ENCODE results near the gene PRRX1.

- TF ChIP-seq FOXK2 (IDR thresholded peaks at IDR 0.05) (no peak), SUZ12 (IDR thresholded peaks at IDR 0.05) (no peak), ELF4 (IDR thresholded peaks at IDR 0.05) (no peak), HDGF (IDR thresholded peaks at IDR 0.05; ENCODE audit: borderline replicate concordance) (no peak), SP1 (IDR thresholded peaks at IDR 0.05) (no peak), FOXA1 (IDR thresholded peaks at IDR 0.05) (no peak), FOXM1 (IDR thresholded peaks at IDR 0.05; ENCODE audit: borderline replicate concordance) (no peak), BHLHE40 (IDR thresholded peaks at IDR 0.05; ENCODE audit: borderline replicate concordance) (no peak), PKNOX1 (IDR thresholded peaks at IDR 0.05) (no peak), TARDBP (IDR thresholded peaks at IDR 0.05) (no peak), ARNT (IDR thresholded peaks at IDR 0.05) (no peak), L3MBTL2 (conservative IDR thresholded peaks at IDR 0.05) (no peak), LEF1 (IDR thresholded peaks at IDR 0.05; ENCODE audit: borderline replicate concordance) (no peak)
These were observed 35.8 kb downstream of the PRRX1 start for GRCh38 chr1:170699696-170700095.

All from HEK293T (cell line).